ENCODE measurements around the gene RPL39.
"Not testable (repeated sequence)": the region's sequence is repeated elsewhere in the genome, so short reads cannot be mapped to it uniquely, and the experiment has no call there.

Gene RPL39

DNA sequence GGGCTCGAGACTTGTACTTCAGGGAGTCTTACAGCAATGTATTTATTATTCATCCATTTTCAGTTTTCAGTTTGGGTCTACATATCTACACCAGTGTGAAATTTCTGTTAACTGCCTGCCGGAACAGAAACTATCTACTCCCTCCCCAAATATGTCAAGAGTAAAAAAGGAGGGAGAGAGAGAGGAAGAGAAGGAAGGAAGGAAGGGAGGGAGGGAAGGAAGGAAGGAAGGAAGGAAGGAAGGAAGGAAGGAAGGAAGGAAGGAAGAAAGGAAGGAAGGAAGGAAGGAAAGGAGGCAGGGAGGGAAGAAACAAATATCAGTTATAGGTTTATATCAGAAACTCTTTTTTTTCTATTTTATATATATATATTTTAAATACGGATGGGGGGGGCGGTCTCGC is 12.6 kb downstream of the RPL39 start:
- no peaks in the 10 kb centered on the region for H3K79me2 ChIP-seq (ENCODE audit: low read length)

DNA sequence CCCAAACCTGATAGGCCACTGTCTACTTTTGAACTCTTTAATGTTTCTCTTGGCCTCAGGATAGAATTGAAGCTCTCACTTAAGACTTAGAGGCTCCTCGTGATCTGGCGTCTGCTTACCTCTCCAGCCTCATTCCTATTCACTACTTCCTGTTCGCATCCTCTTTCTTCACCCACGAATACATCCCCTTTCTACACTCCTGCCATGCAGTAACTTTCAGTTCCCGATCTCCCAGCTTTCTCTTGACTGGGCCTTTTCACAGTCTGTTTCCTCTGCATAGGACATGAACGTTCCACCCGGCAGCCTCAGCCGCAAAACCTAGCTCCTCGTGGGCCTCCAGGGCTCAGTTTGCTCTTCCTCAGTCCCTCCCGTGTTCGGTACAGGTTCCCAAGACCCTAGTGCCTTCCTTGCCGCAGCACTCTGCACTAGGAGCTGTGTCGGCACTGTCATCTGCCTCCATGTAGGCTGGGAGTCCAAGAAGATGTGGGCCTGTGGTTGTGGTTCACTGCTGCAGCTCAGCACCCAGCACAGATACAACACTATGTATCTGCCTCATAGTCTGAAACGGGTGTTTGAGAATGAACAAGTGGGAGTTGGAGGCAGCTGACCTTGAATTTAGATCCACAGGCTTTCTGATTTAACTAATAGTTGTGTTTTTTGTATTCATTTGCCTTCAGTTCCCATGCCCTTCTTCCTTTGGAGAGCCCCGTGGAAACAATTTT is 15.8 kb downstream of the RPL39 start:
- Histone ChIP-seq H3K4me3 (ENCODE audit: low read length) (no peak overlapping the region), H3K9ac (ENCODE audit: low read length) (peak overlapping the region; percentile 22; the same call in 1 of the 2 replicates), H3K9me3 (ENCODE audit: insufficient read depth, low read length) (no peaks in the 10 kb centered on the region), H3K79me2 (ENCODE audit: low read length) (no peaks in the 10 kb centered on the region), H3K4me1 (ENCODE audit: low read length) (peaks cover 17% of the 10 kb centered on the region), H3K4me2 (ENCODE audit: low read length) (peak overlapping the region; percentile 61), H2AFZ (ENCODE audit: low read depth, low read length) (no peak overlapping the region), H3K27me3 (ENCODE audit: low read depth, low read length) (no peaks in the 10 kb centered on the region), H3K36me3 (replicated peaks; ENCODE audit: low read depth, low read length) (no peaks in the 10 kb centered on the region), H4K20me1 (ENCODE audit: insufficient read depth, low read length) (no peaks in the 10 kb centered on the region), H3K27ac (ENCODE audit: low read length) (peak overlapping the region; percentile 53)
- TF ChIP-seq CTCF (IDR thresholded peaks at IDR 0.05; ENCODE audit: low read depth, low read length) (no peak), EZH2phosphoT487 (IDR thresholded peaks at IDR 0.05; ENCODE audit: low read depth) (no peak)

More for the DNA sequence above, 12.6 kb downstream of the RPL39 start:
- H3K27ac ChIP-seq (ENCODE audit: low read length): no peak overlapping the region
- TF ChIP-seq CTCF (IDR thresholded peaks at IDR 0.05; ENCODE audit: low read depth, low read length) (no peak), EZH2phosphoT487 (IDR thresholded peaks at IDR 0.05; ENCODE audit: low read depth) (no peak)
- H2AFZ ChIP-seq (ENCODE audit: low read depth, low read length): no peak overlapping the region
- H3K27me3 ChIP-seq (ENCODE audit: low read depth, low read length): no peaks in the 10 kb centered on the region
- H3K4me2 ChIP-seq (ENCODE audit: low read length): no peak overlapping the region
- H3K9ac ChIP-seq (ENCODE audit: low read length): no peak overlapping the region
- peaks cover 10% of the 10 kb centered on the region for H3K36me3 ChIP-seq (replicated peaks; ENCODE audit: low read depth, low read length)
- peaks cover 21% of the 10 kb centered on the region for H3K4me1 ChIP-seq (ENCODE audit: low read length)
- no peak overlapping the region for H3K4me3 ChIP-seq (ENCODE audit: low read length)
- no peaks in the 10 kb centered on the region for H3K9me3 ChIP-seq (ENCODE audit: insufficient read depth, low read length)
- peaks cover 16% of the 10 kb centered on the region for H4K20me1 ChIP-seq (ENCODE audit: insufficient read depth, low read length)

GRCh38 chrX:119769388-119769787 is 22.0 kb downstream of the RPL39 start:
- not testable (repeated sequence) for H3K4me3 ChIP-seq (ENCODE audit: low read length)

GRCh38 chrX:119768436-119768835 is 23.0 kb downstream of the RPL39 start:
- not testable (repeated sequence) for H3K9ac ChIP-seq (ENCODE audit: low read length); H3K4me2 ChIP-seq (ENCODE audit: low read length); H4K20me1 ChIP-seq (ENCODE audit: insufficient read depth, low read length); H3K27me3 ChIP-seq (ENCODE audit: low read depth, low read length); H3K36me3 ChIP-seq (replicated peaks; ENCODE audit: low read depth, low read length); H3K79me2 ChIP-seq (ENCODE audit: low read length); H2AFZ ChIP-seq (ENCODE audit: low read depth, low read length); H3K4me3 ChIP-seq (ENCODE audit: low read length); H3K9me3 ChIP-seq (ENCODE audit: insufficient read depth, low read length); H3K27ac ChIP-seq (ENCODE audit: low read length)
- H3K4me1 ChIP-seq (ENCODE audit: low read length): peaks cover 25% of the 10 kb centered on the region

More at GRCh38 chrX:119769388-119769787, 22.0 kb downstream of the RPL39 start:
- not testable (repeated sequence) for H3K79me2 ChIP-seq (ENCODE audit: low read length); H3K36me3 ChIP-seq (replicated peaks; ENCODE audit: low read depth, low read length); H4K20me1 ChIP-seq (ENCODE audit: insufficient read depth, low read length); H3K27me3 ChIP-seq (ENCODE audit: low read depth, low read length); H3K9me3 ChIP-seq (ENCODE audit: insufficient read depth, low read length); H3K4me2 ChIP-seq (ENCODE audit: low read length); H2AFZ ChIP-seq (ENCODE audit: low read depth, low read length); H3K27ac ChIP-seq (ENCODE audit: low read length); H3K9ac ChIP-seq (ENCODE audit: low read length)
- H3K4me1 ChIP-seq (ENCODE audit: low read length): peaks cover 18% of the 10 kb centered on the region

DNA sequence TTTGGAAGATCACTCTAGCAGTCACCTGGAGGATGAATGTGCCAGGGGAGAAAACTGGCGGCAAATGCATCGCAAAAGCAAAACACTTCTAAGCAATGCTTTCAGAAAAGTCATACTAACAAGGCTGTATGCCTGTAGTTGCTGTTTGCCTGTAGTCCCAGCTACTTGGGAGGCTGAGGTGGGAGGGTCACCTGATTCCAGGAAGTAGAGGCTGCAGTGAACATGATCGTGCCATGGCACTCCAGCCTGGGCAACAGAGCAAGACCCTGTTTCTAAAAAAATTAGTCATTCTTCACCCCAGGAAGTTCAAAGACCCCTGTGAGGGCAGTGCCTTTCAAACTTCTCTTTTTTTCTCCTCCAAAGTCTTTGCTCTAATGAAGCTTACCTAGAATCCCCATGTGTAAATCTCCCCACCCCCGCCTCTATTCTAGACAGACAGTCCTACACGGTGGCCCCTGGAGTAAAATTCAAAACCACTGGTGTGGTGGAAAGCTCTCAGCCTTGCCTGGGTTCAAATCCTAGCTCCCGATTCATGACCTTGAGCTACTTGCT is 27.5 kb downstream of the RPL39 start:
- no peaks in the 10 kb centered on the region for H3K27me3 ChIP-seq (ENCODE audit: low read depth, low read length)
- H2AFZ ChIP-seq (ENCODE audit: low read depth, low read length): no peak overlapping the region
- TF ChIP-seq CTCF (IDR thresholded peaks at IDR 0.05; ENCODE audit: low read depth, low read length) (no peak), EZH2phosphoT487 (IDR thresholded peaks at IDR 0.05; ENCODE audit: low read depth) (no peak)
- H3K27ac ChIP-seq (ENCODE audit: low read length): no peak overlapping the region
- peaks cover 55% of the 10 kb centered on the region for H3K4me1 ChIP-seq (ENCODE audit: low read length)
- peak overlapping the region; percentile 31 for H3K4me2 ChIP-seq (ENCODE audit: low read length)
- no peak overlapping the region for H3K4me3 ChIP-seq (ENCODE audit: low read length)
- no peaks in the 10 kb centered on the region for H3K36me3 ChIP-seq (replicated peaks; ENCODE audit: low read depth, low read length)
- H4K20me1 ChIP-seq (ENCODE audit: insufficient read depth, low read length): no peaks in the 10 kb centered on the region
- H3K79me2 ChIP-seq (ENCODE audit: low read length): no peaks in the 10 kb centered on the region
- H3K9ac ChIP-seq (ENCODE audit: low read length): no peak overlapping the region
- H3K9me3 ChIP-seq (ENCODE audit: insufficient read depth, low read length): no peaks in the 10 kb centered on the region

Measured in OCI-LY3 (cell line).